Measurements from ENCODE around the gene SLC1A7.

SLC1A7 gene

DNA sequence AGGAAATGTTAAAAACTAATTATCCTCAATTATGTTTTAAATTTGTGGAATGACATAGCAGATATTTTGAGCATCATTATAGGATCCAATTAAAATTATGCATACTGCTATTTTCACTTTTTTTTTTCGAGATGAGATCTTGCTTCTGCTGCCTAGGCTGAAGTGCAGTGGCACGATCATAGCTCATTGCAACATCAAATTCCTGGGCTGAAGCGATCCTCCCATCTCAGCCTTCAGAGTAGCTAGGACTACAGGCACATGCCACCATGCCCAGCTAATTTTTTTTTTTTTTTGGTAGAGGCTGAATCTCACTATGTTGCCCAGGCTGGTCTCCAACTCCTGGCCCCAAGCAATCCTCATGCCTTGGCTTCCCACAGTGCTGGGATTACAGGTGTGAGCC lies 11.3 kb upstream of the SLC1A7 start:
- no peak overlapping the region for H3K4me3 ChIP-seq (ENCODE audit: low read length)
- TF ChIP-seq, protein P1, sequence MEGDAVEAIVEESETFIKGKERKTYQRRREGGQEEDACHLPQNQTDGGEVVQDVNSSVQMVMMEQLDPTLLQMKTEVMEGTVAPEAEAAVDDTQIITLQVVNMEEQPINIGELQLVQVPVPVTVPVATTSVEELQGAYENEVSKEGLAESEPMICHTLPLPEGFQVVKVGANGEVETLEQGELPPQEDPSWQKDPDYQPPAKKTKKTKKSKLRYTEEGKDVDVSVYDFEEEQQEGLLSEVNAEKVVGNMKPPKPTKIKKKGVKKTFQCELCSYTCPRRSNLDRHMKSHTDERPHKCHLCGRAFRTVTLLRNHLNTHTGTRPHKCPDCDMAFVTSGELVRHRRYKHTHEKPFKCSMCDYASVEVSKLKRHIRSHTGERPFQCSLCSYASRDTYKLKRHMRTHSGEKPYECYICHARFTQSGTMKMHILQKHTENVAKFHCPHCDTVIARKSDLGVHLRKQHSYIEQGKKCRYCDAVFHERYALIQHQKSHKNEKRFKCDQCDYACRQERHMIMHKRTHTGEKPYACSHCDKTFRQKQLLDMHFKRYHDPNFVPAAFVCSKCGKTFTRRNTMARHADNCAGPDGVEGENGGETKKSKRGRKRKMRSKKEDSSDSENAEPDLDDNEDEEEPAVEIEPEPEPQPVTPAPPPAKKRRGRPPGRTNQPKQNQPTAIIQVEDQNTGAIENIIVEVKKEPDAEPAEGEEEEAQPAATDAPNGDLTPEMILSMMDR (conservative IDR thresholded peaks at IDR 0.05; ENCODE audit: low read length): no peak
- DNase-seq (ENCODE audit: low read depth): peak; percentile 74

DNA sequence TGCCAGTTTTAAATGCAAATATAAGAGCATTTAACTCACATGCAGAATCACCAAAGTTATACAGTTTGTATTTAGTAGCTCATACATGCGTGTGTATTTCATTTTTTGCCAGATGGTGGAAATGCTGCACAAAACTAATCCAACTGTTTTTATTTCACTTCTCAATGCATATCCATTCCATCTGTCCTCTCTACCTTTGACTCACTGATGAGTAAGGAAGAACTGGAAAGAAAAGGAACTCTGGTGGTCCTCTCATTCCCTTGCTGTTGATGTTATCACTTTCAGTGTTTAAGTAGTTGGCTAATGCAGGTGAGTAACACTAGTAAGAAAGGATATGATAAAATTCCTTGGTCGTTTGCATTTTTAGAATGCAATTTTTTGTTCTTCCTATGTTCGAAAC lies 5.7 kb upstream of the SLC1A7 start:
- DNase-seq (ENCODE audit: low read depth): peak; percentile 52
- H3K4me3 ChIP-seq (ENCODE audit: low read length): no peak overlapping the region
- TF ChIP-seq, protein P1 (conservative IDR thresholded peaks at IDR 0.05; ENCODE audit: low read length): no peak

DNA sequence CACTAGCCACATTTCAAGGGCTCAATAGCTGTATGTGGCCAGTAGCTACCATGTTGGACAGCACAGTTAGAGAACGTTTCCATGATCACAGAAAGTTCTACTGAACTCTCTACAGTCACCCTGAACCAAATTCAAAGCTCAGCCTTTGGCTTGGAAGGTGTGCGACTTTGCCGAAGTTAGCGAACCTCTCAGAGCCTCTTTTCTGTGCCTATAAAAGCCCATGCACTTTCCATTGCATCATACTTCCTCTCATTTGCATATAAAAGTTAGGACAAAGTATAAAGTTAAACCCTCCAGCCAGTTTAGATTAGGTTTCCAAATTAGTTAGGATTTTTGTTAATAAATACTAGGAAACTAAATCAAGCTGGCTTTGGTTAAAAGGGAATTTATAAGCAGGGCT lies 4.7 kb upstream of the SLC1A7 start:
- no peak overlapping the region for H3K4me3 ChIP-seq (ENCODE audit: low read length)
- TF ChIP-seq, protein P1 (conservative IDR thresholded peaks at IDR 0.05; ENCODE audit: low read length): no peak
- no peak for DNase-seq (ENCODE audit: low read depth)

DNA sequence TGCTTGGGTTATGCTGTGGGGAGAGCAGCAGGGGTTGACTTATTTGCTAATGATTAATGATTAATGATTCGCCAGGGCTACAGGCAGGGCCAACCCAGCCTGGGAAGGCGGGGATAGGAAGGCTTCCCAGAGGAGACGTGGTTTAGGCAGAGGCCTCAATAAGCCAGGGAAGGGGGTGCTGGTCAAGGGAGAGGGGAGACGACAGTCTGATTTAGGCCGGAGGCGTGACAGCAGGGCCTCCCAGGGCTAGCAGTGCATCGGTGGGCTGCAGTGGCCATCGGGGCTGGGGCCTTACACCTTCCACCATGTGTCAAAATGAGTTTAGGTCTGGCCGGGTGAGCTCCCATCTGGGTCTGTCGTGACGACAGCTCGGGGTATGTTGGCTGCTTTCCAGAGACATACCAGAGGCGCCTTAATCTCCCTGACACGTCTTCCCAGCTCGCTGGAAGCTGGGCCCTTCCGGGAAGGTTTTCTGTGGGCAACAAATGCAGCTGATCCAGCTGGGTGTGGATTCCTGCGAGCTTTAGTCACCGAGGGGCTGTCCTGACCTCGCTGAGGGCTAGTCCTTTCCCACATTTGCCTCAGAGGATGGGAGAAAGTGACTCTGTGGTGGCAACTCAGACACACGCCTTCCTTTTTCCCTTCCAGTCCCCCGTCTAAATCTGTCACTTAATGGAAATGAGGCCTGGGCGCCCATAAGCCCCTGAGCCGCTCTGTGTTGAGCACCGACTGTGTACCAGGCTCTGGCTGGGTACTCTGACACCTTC lies 3.7 kb upstream of the SLC1A7 start:
- peak; percentile 100 for DNase-seq (ENCODE audit: low read depth)
- TF ChIP-seq, protein P1 (conservative IDR thresholded peaks at IDR 0.05; ENCODE audit: low read length): no peak
- no peak overlapping the region for H3K4me3 ChIP-seq (ENCODE audit: low read length)

DNA sequence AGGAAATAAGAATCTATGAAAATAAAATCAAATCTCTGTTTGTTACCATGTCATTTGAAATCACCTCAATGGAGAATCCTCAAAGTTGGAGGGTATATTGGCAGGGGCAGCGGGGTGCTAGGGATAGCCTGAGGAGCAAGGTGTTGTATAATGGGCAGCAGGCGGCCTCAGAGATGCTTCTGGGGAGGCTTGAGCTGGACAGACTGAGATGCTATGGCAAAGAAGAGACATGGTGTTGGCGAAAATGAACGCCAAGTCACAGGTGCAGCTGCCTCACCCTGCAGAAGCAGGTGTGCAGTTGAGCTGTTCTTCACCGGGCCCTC lies 3.1 kb upstream of the SLC1A7 start:
- DNase-seq (ENCODE audit: low read depth): no peak
- no peak overlapping the region for H3K4me3 ChIP-seq (ENCODE audit: low read length)
- TF ChIP-seq, protein P1 (conservative IDR thresholded peaks at IDR 0.05; ENCODE audit: low read length): no peak

DNA sequence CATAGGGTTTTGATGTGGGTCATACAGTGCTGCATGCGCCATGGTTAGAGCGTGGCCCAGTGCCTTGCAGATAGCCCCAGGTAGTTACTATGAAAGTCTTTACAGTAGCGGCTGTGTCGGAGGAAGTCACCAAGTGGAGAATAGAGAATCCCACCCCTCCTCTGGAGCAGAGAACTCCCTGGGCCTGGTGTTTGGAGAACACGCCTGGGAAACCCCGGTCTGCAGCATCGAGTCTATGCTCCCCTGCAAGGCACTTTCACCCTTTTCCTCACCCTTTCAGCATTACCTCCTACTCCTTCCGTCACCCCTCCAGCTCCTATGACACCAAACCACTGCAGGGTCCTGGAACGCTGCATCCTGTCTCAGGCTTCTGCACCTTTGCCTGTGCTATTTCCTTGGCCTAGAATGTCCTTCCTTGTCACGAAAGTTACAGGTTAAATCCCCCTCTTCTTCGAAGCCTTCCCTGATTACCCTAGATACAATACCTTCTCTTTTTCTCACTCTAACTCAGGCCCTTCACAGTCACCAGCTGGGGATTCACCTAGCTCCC lies 2.7 kb upstream of the SLC1A7 start:
- H3K4me3 ChIP-seq (ENCODE audit: low read length): no peak overlapping the region
- TF ChIP-seq, protein P1 (conservative IDR thresholded peaks at IDR 0.05; ENCODE audit: low read length): no peak
- DNase-seq (ENCODE audit: low read depth): no peak

DNA sequence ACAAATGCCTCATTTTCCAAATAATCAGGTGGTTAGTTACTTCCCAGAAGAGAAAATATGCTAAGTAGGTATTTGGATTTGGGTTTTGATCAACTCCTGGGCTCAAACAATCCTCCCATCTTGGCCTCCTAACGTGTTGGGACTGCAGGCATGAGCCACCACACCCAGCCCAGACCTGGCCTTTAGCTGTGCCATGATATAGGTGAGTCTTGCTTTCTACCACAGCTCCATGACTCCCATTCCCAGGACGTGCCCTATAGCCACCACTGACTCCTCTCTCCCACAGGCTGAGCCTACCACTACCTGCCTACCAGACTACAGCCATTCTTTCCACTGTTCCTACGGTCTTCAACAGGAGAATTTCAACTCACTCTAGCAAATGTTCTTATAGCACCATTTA lies 1.8 kb upstream of the SLC1A7 start:
- TF ChIP-seq, protein P1 (conservative IDR thresholded peaks at IDR 0.05; ENCODE audit: low read length): no peak
- H3K4me3 ChIP-seq (ENCODE audit: low read length): no peak overlapping the region

More for the DNA sequence above, 1.8 kb upstream of the SLC1A7 start:
- DNase-seq (ENCODE audit: low read depth): no peak
